GM23338 (cell line): ENCODE data around the gene TENT4A.

ENCODE experiments used
- CREB1 ChIP-seq: fragments of 250-450 bp; sonication (Bioruptor Pico); IDR thresholded peaks from 2 replicates; pipeline ENCODE4 v1.5.0; 2020; ENCODE audit warnings: low read depth, mild to moderate bottlenecking, moderate library complexity
- CTCF ChIP-seq, 2 experiments: fragments of 200-600 bp in 1 of 2; sonication (generic) in 1 of 2; conservative IDR thresholded peaks; 2 replicates each; pipeline versions ENCODE4 v1.5.1 to v1.6.1; 2016 to 2017; ENCODE audit warnings: antibody characterized with exemption in 2 of 2, low read depth in 2 of 2, mild to moderate bottlenecking in 2 of 2, moderate library complexity in 1 of 2
- EZH2 ChIP-seq: fragments of 200-600 bp; sonication (generic); IDR thresholded peaks from one replicate; pipeline ENCODE4 v1.8.0; 2017; ENCODE audit warnings: antibody characterized with exemption, mild to moderate bottlenecking, low read depth; ENCODE audit not compliant: unreplicated experiment
- EZH2phosphoT487 ChIP-seq: fragments of 200-600 bp; sonication (generic); IDR thresholded peaks from one replicate; pipeline ENCODE4 v1.8.1; 2018; ENCODE audit warnings: antibody characterized with exemption; ENCODE audit not compliant: unreplicated experiment
- JUNB ChIP-seq: IDR thresholded peaks from one replicate; pipeline ENCODE4 v1.6.1; 2016; ENCODE audit warnings: antibody characterized with exemption; ENCODE audit not compliant: unreplicated experiment
- NANOG ChIP-seq: IDR thresholded peaks from 2 replicates; pipeline ENCODE4 v1.6.1; 2016; ENCODE audit warnings: antibody characterized with exemption, borderline replicate concordance
- POLR2AphosphoS5 ChIP-seq: IDR thresholded peaks from 2 replicates; pipeline ENCODE4 v1.6.1; 2016; ENCODE audit warnings: antibody characterized with exemption, low read depth
- ZNF331 ChIP-seq: fragments of 250-450 bp; sonication (Bioruptor Pico); IDR thresholded peaks from 2 replicates; pipeline ENCODE4 v1.5.0; 2020; ENCODE audit warnings: low read depth, mild to moderate bottlenecking, moderate library complexity
- ZNF462 ChIP-seq: fragments of 250-450 bp; sonication (Bioruptor Pico); IDR thresholded peaks from 2 replicates; pipeline ENCODE4 v1.5.0; 2020; ENCODE audit warnings: mild to moderate bottlenecking, moderate library complexity
- TF ChIP-seq, protein P1 (sequence below): IDR thresholded peaks from 2 replicates; pipeline ENCODE4 v1.6.1; 2016; ENCODE audit warnings: antibody characterized with exemption
- TF ChIP-seq, protein P2 (sequence below): IDR thresholded peaks from one replicate; pipeline ENCODE4 v1.6.1; 2018; ENCODE audit warnings: antibody characterized with exemption; ENCODE audit not compliant: unreplicated experiment

GRCh38 chr5:6775571-6775970 is 62.3 kb downstream of the TENT4A start:
- TF ChIP-seq CTCF (conservative IDR thresholded peaks at IDR 0.05; ENCODE audit: low read depth in 2 of 2) (no peak), ZNF462 (CRISPR knock-in tag) (no peak), POLR2AphosphoS5 (no peak), EZH2 (no peak), EZH2phosphoT487 (no peak), CREB1 (CRISPR knock-in tag) (no peak), JUNB (no peak), ZNF331 (CRISPR knock-in tag) (no peak), NANOG (no peak)
- TF ChIP-seq, protein P1, sequence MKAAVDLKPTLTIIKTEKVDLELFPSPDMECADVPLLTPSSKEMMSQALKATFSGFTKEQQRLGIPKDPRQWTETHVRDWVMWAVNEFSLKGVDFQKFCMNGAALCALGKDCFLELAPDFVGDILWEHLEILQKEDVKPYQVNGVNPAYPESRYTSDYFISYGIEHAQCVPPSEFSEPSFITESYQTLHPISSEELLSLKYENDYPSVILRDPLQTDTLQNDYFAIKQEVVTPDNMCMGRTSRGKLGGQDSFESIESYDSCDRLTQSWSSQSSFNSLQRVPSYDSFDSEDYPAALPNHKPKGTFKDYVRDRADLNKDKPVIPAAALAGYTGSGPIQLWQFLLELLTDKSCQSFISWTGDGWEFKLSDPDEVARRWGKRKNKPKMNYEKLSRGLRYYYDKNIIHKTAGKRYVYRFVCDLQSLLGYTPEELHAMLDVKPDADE, result no peak
- TF ChIP-seq, protein P2, sequence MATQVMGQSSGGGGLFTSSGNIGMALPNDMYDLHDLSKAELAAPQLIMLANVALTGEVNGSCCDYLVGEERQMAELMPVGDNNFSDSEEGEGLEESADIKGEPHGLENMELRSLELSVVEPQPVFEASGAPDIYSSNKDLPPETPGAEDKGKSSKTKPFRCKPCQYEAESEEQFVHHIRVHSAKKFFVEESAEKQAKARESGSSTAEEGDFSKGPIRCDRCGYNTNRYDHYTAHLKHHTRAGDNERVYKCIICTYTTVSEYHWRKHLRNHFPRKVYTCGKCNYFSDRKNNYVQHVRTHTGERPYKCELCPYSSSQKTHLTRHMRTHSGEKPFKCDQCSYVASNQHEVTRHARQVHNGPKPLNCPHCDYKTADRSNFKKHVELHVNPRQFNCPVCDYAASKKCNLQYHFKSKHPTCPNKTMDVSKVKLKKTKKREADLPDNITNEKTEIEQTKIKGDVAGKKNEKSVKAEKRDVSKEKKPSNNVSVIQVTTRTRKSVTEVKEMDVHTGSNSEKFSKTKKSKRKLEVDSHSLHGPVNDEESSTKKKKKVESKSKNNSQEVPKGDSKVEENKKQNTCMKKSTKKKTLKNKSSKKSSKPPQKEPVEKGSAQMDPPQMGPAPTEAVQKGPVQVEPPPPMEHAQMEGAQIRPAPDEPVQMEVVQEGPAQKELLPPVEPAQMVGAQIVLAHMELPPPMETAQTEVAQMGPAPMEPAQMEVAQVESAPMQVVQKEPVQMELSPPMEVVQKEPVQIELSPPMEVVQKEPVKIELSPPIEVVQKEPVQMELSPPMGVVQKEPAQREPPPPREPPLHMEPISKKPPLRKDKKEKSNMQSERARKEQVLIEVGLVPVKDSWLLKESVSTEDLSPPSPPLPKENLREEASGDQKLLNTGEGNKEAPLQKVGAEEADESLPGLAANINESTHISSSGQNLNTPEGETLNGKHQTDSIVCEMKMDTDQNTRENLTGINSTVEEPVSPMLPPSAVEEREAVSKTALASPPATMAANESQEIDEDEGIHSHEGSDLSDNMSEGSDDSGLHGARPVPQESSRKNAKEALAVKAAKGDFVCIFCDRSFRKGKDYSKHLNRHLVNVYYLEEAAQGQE, result no peak
